Stimulated activated naive CD8-positive, alpha-beta T cell treated with anti-CD3 and anti-CD28 coated beads, Interleukin-15, amount 100 ng/mL, for 72 hours (primary cell): ENCODE measurements around the gene DNAJC21.
"Not testable (repeated sequence)": the region's sequence is repeated elsewhere in the genome, so short reads cannot be mapped to it uniquely, and the experiment has no call there.

Source experiments
- ATAC-seq: fragments of 150-1000 bp; cut with Tn5 transposase; 2 replicates; pipeline ENCODE4 v1.10.0; 2021; ENCODE audit warnings: mild to moderate bottlenecking, moderate library complexity
- DNase-seq, 2 donors: peaks; one replicate each; pipeline ENCODE4 v3.0.0; 2021 to 2022
- H3K27ac Mint-ChIP-seq, 2 donors: one replicate each; pipeline ENCODE4 v1.8.0; 2022; ENCODE audit warnings: mild to moderate bottlenecking in 2 of 2, mixed read lengths in 2 of 2, moderate library complexity in 2 of 2
- H3K27me3 Mint-ChIP-seq: one replicate; pipeline ENCODE4 v1.8.0; 2022; ENCODE audit warnings: mixed read lengths
- H3K4me1 Mint-ChIP-seq: one replicate; pipeline ENCODE4 v1.8.0; 2022; ENCODE audit warnings: mild to moderate bottlenecking, mixed read lengths
- H3K4me3 Mint-ChIP-seq, 2 donors: one replicate each; pipeline ENCODE4 v1.8.0; 2022; ENCODE audit warnings: mild to moderate bottlenecking in 2 of 2, mixed read lengths in 2 of 2, moderate library complexity in 1 of 2
- H3K9me3 Mint-ChIP-seq, 2 donors: one replicate each; pipeline ENCODE4 v1.8.0; 2022; ENCODE audit warnings: mixed read lengths in 2 of 2

The DNAJC21 gene

GRCh38 chr5:34941936-34942335 lies 12.6 kb downstream of the DNAJC21 start:
- Mint-ChIP-seq H3K4me1 (no peaks in the 10 kb centered on the region), H3K27me3 (no peaks in the 10 kb centered on the region), H3K9me3 (no peaks in the 10 kb centered on the region), H3K27ac (no peak overlapping the region), H3K4me3 (no peak overlapping the region)
- ATAC-seq (no peak), DNase-seq (no peak)

DNA sequence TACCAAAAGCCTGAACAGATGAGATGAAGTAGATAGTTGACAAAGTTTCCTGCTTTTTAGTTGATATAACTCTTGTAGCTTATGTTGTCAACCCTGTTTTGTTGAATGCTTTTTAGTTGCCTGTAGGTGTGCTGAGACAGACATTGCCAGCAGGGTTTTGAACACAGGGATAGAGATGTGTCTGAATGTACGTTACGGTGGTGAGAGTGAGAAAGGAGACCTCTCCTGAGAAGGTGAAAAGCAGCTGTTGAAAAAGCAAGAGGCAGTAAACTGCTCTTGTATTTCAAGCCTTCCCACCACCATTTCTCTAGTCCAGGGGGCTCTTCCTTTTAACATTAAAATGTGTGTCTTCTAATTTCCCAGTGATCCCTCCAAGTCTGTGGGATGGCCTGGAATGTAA lies 14.7 kb downstream of the DNAJC21 start:
- H3K4me3 Mint-ChIP-seq, result no peak overlapping the region
- ATAC-seq, result no peak
- no peaks in the 10 kb centered on the region for H3K4me1 Mint-ChIP-seq
- H3K27ac Mint-ChIP-seq, result no peak overlapping the region
- no peak for DNase-seq
- H3K27me3 Mint-ChIP-seq, result no peaks in the 10 kb centered on the region
- H3K9me3 Mint-ChIP-seq, result no peaks in the 10 kb centered on the region

- DNase-seq (no peak), ATAC-seq (no peak)
- H3K27me3 Mint-ChIP-seq, result no peaks in the 10 kb centered on the region
- H3K9me3 Mint-ChIP-seq, result no peaks in the 10 kb centered on the region
- H3K4me3 Mint-ChIP-seq, result no peak overlapping the region
- H3K4me1 Mint-ChIP-seq, result no peaks in the 10 kb centered on the region
- no peak overlapping the region for H3K27ac Mint-ChIP-seq
Observed at GRCh38 chr5:34944460-34945047, 15.2 kb downstream of the DNAJC21 start.

DNA sequence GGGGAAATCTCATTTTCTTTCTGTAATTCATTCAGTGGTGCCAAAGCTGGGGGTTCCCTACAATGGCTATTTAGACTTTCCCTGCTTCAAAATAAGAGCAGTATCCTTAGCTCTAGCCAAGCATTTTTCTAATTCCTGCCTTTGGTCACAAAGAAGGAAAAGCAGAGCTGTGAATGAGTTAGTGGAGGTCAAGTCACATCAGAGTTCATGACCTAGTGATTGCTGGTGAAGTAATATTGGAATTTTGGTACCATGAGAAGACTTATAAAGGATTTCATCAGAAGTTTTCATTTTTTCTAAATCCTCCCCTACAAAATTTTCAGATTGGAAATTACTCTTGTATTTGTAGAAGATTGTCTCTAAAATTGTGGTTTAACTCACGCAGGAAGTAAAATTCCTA lies 28.0 kb downstream of the DNAJC21 start:
- H3K27ac Mint-ChIP-seq, result no peak overlapping the region
- H3K27me3 Mint-ChIP-seq, result no peaks in the 10 kb centered on the region
- no peak overlapping the region for H3K4me3 Mint-ChIP-seq
- no peaks in the 10 kb centered on the region for H3K9me3 Mint-ChIP-seq
- H3K4me1 Mint-ChIP-seq, result peaks cover 21% of the 10 kb centered on the region
- DNase-seq (no peak), ATAC-seq (no peak)

DNA sequence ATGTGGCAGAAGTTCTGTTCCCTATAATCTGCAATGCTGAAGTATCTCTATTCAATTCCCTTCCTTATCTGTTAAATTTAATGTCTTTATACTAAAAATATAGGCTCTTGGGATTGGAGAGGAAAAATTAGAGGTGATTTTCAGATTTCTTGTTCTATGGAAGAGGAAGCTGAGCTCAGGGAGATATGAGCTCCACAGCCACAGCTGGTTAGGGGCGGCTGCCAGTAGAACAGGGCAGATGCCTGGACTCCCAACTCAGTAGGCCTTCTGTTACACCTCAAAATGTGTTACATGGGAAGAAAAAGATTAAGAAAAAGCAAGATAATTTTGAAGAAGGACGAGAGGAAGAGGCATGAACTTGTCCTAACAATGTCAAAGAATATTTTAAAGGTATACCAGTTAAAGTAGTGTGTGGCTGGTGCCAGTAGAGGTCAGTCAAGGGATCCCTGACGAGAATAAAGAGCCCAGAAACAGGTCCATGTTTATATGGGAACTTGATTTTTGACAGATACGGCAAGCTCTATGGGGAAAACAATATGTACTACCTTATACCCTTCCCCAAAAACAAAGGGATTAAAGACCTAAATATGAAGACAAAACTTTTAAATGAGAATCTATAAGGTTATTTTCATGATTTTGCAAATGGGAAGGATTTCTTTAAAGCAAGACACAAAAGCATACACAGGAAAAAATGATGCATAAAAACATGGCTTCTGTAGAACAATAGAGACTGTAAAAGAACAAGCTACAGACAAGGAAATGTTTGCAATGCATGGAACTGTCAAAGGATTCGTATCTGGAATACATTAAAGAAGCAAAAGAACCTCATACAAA lies 28.7 kb downstream of the DNAJC21 start:
- Mint-ChIP-seq H3K4me3 (no peak overlapping the region), H3K9me3 (no peaks in the 10 kb centered on the region), H3K27me3 (no peaks in the 10 kb centered on the region), H3K4me1 (peaks cover 21% of the 10 kb centered on the region), H3K27ac (no peak overlapping the region)
- ATAC-seq (peak; percentile 66), DNase-seq (no peak)

GRCh38 chr5:34959323-34959722 lies 30.0 kb downstream of the DNAJC21 start:
- peak; percentile 92 for ATAC-seq
- peak overlapping the region; percentile 17 to 75 for H3K27ac Mint-ChIP-seq
- DNase-seq, result peak; percentile 8 to 12

DNA sequence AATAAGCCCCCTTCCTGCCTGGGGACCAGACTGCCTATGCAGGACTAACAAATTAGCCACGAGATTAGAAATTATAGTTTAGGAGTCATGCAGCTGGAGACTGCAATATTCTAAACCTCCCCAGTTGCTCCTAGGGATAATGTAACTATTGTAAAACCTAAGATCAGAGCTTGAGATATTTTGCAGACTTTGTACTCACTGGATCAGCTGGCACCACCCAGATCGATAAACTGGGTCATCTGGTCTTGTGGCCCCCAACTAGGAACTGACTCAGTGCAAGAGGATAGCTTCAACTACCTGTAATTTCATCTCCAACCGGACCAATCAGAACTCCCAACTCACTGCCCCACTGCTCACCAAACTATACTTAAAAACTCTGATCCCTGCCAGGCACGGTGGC lies 38.2 kb downstream of the DNAJC21 start:
- H3K4me3 Mint-ChIP-seq, result no peak overlapping the region
- H3K9me3 Mint-ChIP-seq, result peaks cover 12 to 21% of the 10 kb centered on the region in 2 donors
- H3K27me3 Mint-ChIP-seq, result no peaks in the 10 kb centered on the region
- no peak overlapping the region for H3K27ac Mint-ChIP-seq
- DNase-seq (no peak), ATAC-seq (no peak)
- H3K4me1 Mint-ChIP-seq, result no peaks in the 10 kb centered on the region

More at GRCh38 chr5:34959323-34959722, 30.0 kb downstream of the DNAJC21 start:
- no peak overlapping the region for H3K4me3 Mint-ChIP-seq
- no peaks in the 10 kb centered on the region for H3K9me3 Mint-ChIP-seq
- no peaks in the 10 kb centered on the region for H3K27me3 Mint-ChIP-seq
- H3K4me1 Mint-ChIP-seq, result peaks cover 21% of the 10 kb centered on the region

- H3K9me3 Mint-ChIP-seq, result peaks cover 12 to 21% of the 10 kb centered on the region in 2 donors
- DNase-seq (no peak), ATAC-seq (no peak)
- H3K4me1 Mint-ChIP-seq, result no peaks in the 10 kb centered on the region
- H3K27ac Mint-ChIP-seq, result no peak overlapping the region
- no peaks in the 10 kb centered on the region for H3K27me3 Mint-ChIP-seq
- H3K4me3 Mint-ChIP-seq, result no peak overlapping the region
Observed at GRCh38 chr5:34968258-34968657, 38.9 kb downstream of the DNAJC21 start.

- ATAC-seq (no peak), DNase-seq (no peak)
- Mint-ChIP-seq H3K27ac (no peak overlapping the region), H3K9me3 (peaks cover 10 to 14% of the 10 kb centered on the region in 2 donors), H3K4me1 (no peaks in the 10 kb centered on the region), H3K27me3 (no peaks in the 10 kb centered on the region), H3K4me3 (no peak overlapping the region)
Observed at GRCh38 chr5:34970552-34970951, 41.2 kb downstream of the DNAJC21 start.

- not testable (repeated sequence) for H3K27me3 Mint-ChIP-seq, H3K27ac Mint-ChIP-seq, H3K4me1 Mint-ChIP-seq, ATAC-seq, DNase-seq, H3K4me3 Mint-ChIP-seq, H3K9me3 Mint-ChIP-seq
Observed at GRCh38 chr5:34971655-34972054, 42.3 kb downstream of the DNAJC21 start.

GRCh38 chr5:34976347-34976746 lies 47.0 kb downstream of the DNAJC21 start:
- peaks cover 0 to 6% of the 10 kb centered on the region in 2 donors for H3K9me3 Mint-ChIP-seq
- no peak overlapping the region for H3K27ac Mint-ChIP-seq
- no peaks in the 10 kb centered on the region for H3K27me3 Mint-ChIP-seq
- DNase-seq, result no peak
- H3K4me3 Mint-ChIP-seq, result no peak overlapping the region
- no peak for ATAC-seq
- H3K4me1 Mint-ChIP-seq, result no peaks in the 10 kb centered on the region

DNA sequence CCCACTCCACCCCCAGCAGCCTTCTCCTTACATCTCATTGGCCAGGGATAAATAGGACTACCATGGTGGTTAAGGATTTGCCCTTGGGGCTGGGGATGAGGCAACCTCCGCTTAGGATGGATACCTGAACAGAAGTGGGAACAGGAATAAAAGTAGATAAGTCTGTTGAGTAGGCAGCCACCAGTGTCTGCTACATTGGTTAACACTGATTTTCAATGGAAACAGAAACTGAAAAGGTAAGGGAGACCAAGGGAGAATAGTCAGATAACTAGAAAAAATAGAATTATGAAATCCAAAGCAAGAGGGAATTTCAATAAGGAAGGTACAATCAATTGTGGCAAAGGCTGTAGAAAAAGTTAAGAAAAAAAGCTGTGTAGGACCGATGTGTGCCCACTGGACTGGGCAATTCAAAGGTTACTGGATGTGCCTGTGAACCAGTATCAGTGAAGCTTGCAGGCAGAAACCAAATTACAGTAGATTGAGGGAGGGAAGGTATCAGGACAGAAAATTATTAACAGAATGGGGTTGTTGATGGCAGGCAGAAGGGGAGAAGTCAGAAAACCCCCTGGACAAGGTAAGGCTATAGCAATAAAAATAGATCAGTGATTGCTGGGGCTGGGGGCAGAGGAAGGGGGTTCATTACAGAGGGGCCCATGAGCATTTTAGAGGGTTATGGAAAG lies 48.7 kb downstream of the DNAJC21 start:
- Mint-ChIP-seq H3K9me3 (peaks cover 0 to 17% of the 10 kb centered on the region in 2 donors), H3K4me3 (no peak overlapping the region), H3K4me1 (no peaks in the 10 kb centered on the region), H3K27ac (no peak overlapping the region), H3K27me3 (no peaks in the 10 kb centered on the region)
- no peak for DNase-seq
- ATAC-seq, result no peak

DNA sequence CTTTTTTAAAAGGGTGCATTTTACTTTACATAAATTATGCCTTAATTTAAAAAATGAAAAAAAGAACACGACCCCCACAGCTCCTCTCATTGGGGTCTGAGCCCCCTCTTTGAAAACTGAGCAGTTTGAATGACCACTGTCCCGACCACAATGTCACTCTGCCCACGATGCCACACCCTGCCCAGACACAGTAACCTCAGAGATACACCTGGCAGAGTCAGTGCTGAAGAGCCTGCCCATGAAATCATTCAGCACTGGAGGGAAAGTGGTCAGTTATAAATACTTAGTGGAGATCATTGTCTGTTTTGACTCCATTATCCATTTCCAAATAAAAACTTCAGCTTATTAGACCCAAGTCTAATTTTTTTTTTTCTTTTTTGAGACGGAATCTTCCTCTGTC lies 49.3 kb downstream of the DNAJC21 start:
- H3K9me3 Mint-ChIP-seq, result peaks cover 0 to 17% of the 10 kb centered on the region in 2 donors
- no peaks in the 10 kb centered on the region for H3K27me3 Mint-ChIP-seq
- DNase-seq, result no peak
- H3K27ac Mint-ChIP-seq, result no peak overlapping the region
- H3K4me3 Mint-ChIP-seq, result no peak overlapping the region
- no peak for ATAC-seq
- no peaks in the 10 kb centered on the region for H3K4me1 Mint-ChIP-seq

DNA sequence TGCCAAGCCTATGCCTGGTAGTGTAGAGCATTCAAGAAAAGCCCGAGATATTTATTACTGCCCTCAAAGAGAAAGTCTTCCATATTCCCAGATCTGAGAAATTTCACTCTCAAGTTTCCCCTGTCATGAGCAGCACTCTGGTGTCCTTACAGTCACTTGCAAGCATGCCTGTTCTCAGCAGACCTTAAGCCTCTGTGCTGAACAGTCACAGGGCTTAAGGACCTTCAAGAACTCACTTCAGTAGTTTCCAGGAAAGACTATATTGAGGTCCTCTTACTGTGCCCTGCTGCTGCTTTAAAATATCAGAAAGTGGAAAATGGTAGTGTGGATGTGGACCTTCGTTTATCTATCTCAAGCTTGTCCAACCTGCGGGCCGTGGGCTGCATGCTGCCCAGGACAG lies 53.5 kb downstream of the DNAJC21 start:
- Mint-ChIP-seq H3K4me3 (no peak overlapping the region), H3K27me3 (peaks cover 14% of the 10 kb centered on the region), H3K27ac (no peak overlapping the region), H3K4me1 (no peaks in the 10 kb centered on the region), H3K9me3 (peaks cover 12 to 39% of the 10 kb centered on the region in 2 donors)
- no peak for DNase-seq
- no peak for ATAC-seq

GRCh38 chr5:34986965-34987364 lies 57.6 kb downstream of the DNAJC21 start:
- no peak overlapping the region for H3K4me3 Mint-ChIP-seq
- H3K27me3 Mint-ChIP-seq, result peaks cover 46% of the 10 kb centered on the region
- H3K9me3 Mint-ChIP-seq, result peaks cover 12 to 36% of the 10 kb centered on the region in 2 donors
- DNase-seq (no peak), ATAC-seq (no peak)
- H3K4me1 Mint-ChIP-seq, result no peaks in the 10 kb centered on the region
- H3K27ac Mint-ChIP-seq, result no peak overlapping the region
